ENCODE data around the gene KLC3. TPM values are rescaled to one million over a fixed set of nuclear protein-coding genes. Genes with fewer than 3 reads are reported as not detected.

Gene KLC3
- total RNA-seq, 1 experiment from 2014 or later, result 4.8 TPM

- H3K27me3 ChIP-seq (ENCODE audit: insufficient read depth, low read length), result no peaks in the 10 kb centered on the region; the same call in 1 of the 2 replicates
- Mint-ChIP-seq H3K27me3 (ENCODE audit: low read depth) (peaks cover 2% of the 10 kb centered on the region), H3K36me3 (ENCODE audit: insufficient read depth in 1 of 3, low read depth in 3 of 3) (peaks cover 12 to 25% (median 21%) of the 10 kb centered on the region in 3 experiments; a peak in 6 of 7 replicates), H3K9me3 (no peaks in the 10 kb centered on the region), H3K4me3 (no peak overlapping the region), H3K27ac (no peak overlapping the region), H3K4me1 (peaks cover 8 to 20% of the 10 kb centered on the region in 2 experiments; a peak in 3 of 4 replicates)
- H3K18ac ChIP-seq (ENCODE audit: insufficient read length, low read depth, low read length), result no peak overlapping the region
- no peak overlapping the region for H4K91ac ChIP-seq (ENCODE audit: insufficient read length, low read depth, low read length)
- H3K4ac ChIP-seq (ENCODE audit: low read depth, low read length), result no peak overlapping the region
- H3K9ac ChIP-seq (ENCODE audit: extremely low read depth, insufficient read length, low read length), result no peak overlapping the region
- no peak overlapping the region for H4K5ac ChIP-seq (ENCODE audit: insufficient read length, low read depth, low read length)
- no peaks in the 10 kb centered on the region for H3K79me2 ChIP-seq (ENCODE audit: insufficient read depth, low read length)
- peak; percentile 39; the same call in 2 of the 3 replicates for TF ChIP-seq CTCF (conservative IDR thresholded peaks at IDR 0.05)
- no peak overlapping the region for H3K27ac ChIP-seq (ENCODE audit: insufficient read length, low read depth, low read length)
- H3K14ac ChIP-seq (ENCODE audit: insufficient read depth, low read length), result no peak overlapping the region
- no peak overlapping the region for H2BK15ac ChIP-seq (ENCODE audit: low read depth, low read length)
- no peak overlapping the region for H2BK120ac ChIP-seq (ENCODE audit: low read depth, low read length, poor library complexity, severe bottlenecking)
- H3K56ac ChIP-seq (ENCODE audit: insufficient read length, low read depth, low read length), result no peak overlapping the region
- no peak overlapping the region for H4K8ac ChIP-seq (replicated peaks; ENCODE audit: insufficient read length, low read depth, low read length)
- no peak overlapping the region for H3T11ph ChIP-seq (ENCODE audit: low read length)
- WGBS (ENCODE audit: extremely low coverage, insufficient read length, low lambda C conversion rate), result no CpG with 5 or more reads among the region's 27 CpGs
- H2AFZ ChIP-seq (ENCODE audit: low read length), result no peak overlapping the region
- peaks cover 3% of the 10 kb centered on the region for H3K23me2 ChIP-seq (ENCODE audit: insufficient read length, low read depth, low read length, poor library complexity, severe bottlenecking)
- no peak overlapping the region for H2BK20ac ChIP-seq (ENCODE audit: low read depth, low read length, poor library complexity, severe bottlenecking)
- DNase-seq, result peak; percentile 75
- peaks cover 2% of the 10 kb centered on the region for H4K20me1 ChIP-seq (ENCODE audit: control insufficient read depth, insufficient read depth, insufficient read length)
- H2BK5ac ChIP-seq (ENCODE audit: insufficient read length, low read length), result no peak overlapping the region
- H3K4me1 ChIP-seq (ENCODE audit: insufficient read depth, low read length), result 0 out of 2 replicates have a peak, but pooled peaks cover 2% of the 10 kb centered on the region
- H2AK5ac ChIP-seq (ENCODE audit: insufficient read length, low read length), result no peak overlapping the region
- no peaks in the 10 kb centered on the region for H3K79me1 ChIP-seq (ENCODE audit: insufficient read depth, low read depth, low read length, poor library complexity, severe bottlenecking)
- H3K9me3 ChIP-seq (ENCODE audit: control insufficient read depth, low read depth, low read length), result no peaks in the 10 kb centered on the region
- H3K4me2 ChIP-seq (ENCODE audit: insufficient read depth, insufficient read length, low read length), result no peak overlapping the region
- no peak overlapping the region for H2BK12ac ChIP-seq (ENCODE audit: insufficient read length, low read depth, low read length)
- H3K23ac ChIP-seq (ENCODE audit: insufficient read length, low read depth, low read length), result no peak overlapping the region
Measured at GRCh38 chr19:45346449-45346848, 5.9 kb downstream of the KLC3 start.

Measured in H9 (cell line).